GM12878 (cell line): Measurements from ENCODE around the gene RXFP4. TPM values are rescaled to one million over a fixed set of nuclear protein-coding genes. Genes with fewer than 3 reads are reported as not detected.

Source experiments
- ATAC-seq: fragments of 200-7000 bp; cut with Tn5 transposase; 3 replicates; pipeline ENCODE4 v1.9.1; 2020; ENCODE audit warnings: mild to moderate bottlenecking, moderate library complexity
- BruUV-seq: library from RNA; stranded (reverse); fragments of 400-500 nt; replicated peaks from 2 replicates; lab custom pipeline; 2021; lab: Mats Ljungman, UMichigan
- CTCF ChIA-PET: fragments of 300-600 bp; sonication (Branson Sonifier 250); formaldehyde crosslinking; extraction: SDS; loops from one replicate; lab custom pipeline; 2021; ENCODE audit warnings: inconsistent platforms; lab: Yijun Ruan, JAX
- POLR2A ChIA-PET: fragments of 350-600 bp; formaldehyde crosslinking; extraction: SDS; loops from one replicate; lab custom pipeline; 2021; ENCODE audit warnings: inconsistent platforms; lab: Charles Lee
- RAD21 ChIA-PET: fragments of 300-600 bp; sonication (Branson Sonifier 250); formaldehyde crosslinking; loops from one replicate; lab custom pipeline; 2023; ENCODE audit warnings: antibody characterized with exemption; ENCODE audit not compliant: unreplicated experiment; lab: Charles Lee
- SMC1A ChIA-PET: fragments of 300-600 bp; sonication (Branson Sonifier 250); formaldehyde crosslinking; loops from one replicate; lab custom pipeline; 2023; ENCODE audit not compliant: unreplicated experiment, uncharacterized antibody; lab: Charles Lee
- DNase-seq: peaks from one replicate; pipeline ENCODE4 v3.0.0-alpha.2; 2011; ENCODE audit warnings: low read depth, low spot score
- FAIRE-seq: peaks from 3 replicates; lab custom pipeline; 2011; peaks lifted over from hg19 to GRCh38; lab: Jason Lieb, UNC
- H2AFZ ChIP-seq: 2 replicates; pipeline ENCODE4 v1.6.0; 2011; ENCODE audit warnings: low read depth, low read length, control low read depth; ENCODE audit not compliant: control insufficient read depth
- H3K27ac ChIP-seq: 2 replicates; pipeline ENCODE4 v1.5.1; 2011; ENCODE audit warnings: control low read depth; ENCODE audit not compliant: control insufficient read depth, insufficient read depth
- H3K27me3 ChIP-seq, 2 experiments: replicated peaks in 1 of 2; 2 replicates each; pipeline versions ENCODE4 v1.6.0 to v1.6.1; 2011; ENCODE audit warnings: low read length in 1 of 2; ENCODE audit not compliant: control insufficient read depth in 2 of 2, insufficient read depth in 2 of 2
- H3K36me3 ChIP-seq, 2 experiments: 2 replicates each; pipeline ENCODE4 v1.5.1; 2011; ENCODE audit warnings: low read length in 1 of 2; ENCODE audit not compliant: control insufficient read depth in 2 of 2, insufficient read depth in 2 of 2
- H3K4me1 ChIP-seq: 2 replicates; pipeline ENCODE4 v1.6.1; 2011; ENCODE audit warnings: mild to moderate bottlenecking, low read length, moderate library complexity, mixed read lengths; ENCODE audit not compliant: control insufficient read depth, insufficient read depth
- H3K4me2 ChIP-seq: 2 replicates; pipeline ENCODE4 v1.6.0; 2011; ENCODE audit warnings: control low read depth; ENCODE audit not compliant: control insufficient read depth, insufficient read depth
- H3K4me3 ChIP-seq: fragments of 200-600 bp; sonication (generic); 2 replicates; pipeline ENCODE4 v1.5.1; 2016
- H3K79me2 ChIP-seq: 2 replicates; pipeline ENCODE4 v1.6.0; 2011; ENCODE audit warnings: low read length; ENCODE audit not compliant: control insufficient read depth, insufficient read depth
- H3K9ac ChIP-seq: 2 replicates; pipeline ENCODE4 v1.8.0; 2011; ENCODE audit warnings: low read length, control low read depth, mixed read lengths; ENCODE audit not compliant: control insufficient read depth, insufficient read depth
- H3K9me3 ChIP-seq: replicated peaks from 3 replicates; pipeline ENCODE4 v1.5.1; 2011; ENCODE audit warnings: mild to moderate bottlenecking, low read length; ENCODE audit not compliant: control insufficient read depth, insufficient read depth
- H4K20me1 ChIP-seq: 2 replicates; pipeline ENCODE4 v1.6.0; 2011; ENCODE audit not compliant: control insufficient read depth, insufficient read depth
- ATF7 ChIP-seq: fragments of 450-650 bp; IDR thresholded peaks from 2 replicates; pipeline ENCODE4 v1.6.1; 2016; ENCODE audit warnings: low read depth, mild to moderate bottlenecking
- IKZF1 ChIP-seq: fragments of 450-650 bp; conservative IDR thresholded peaks from 2 replicates; pipeline ENCODE4 v1.6.1; 2017; ENCODE audit warnings: antibody characterized with exemption, mild to moderate bottlenecking
- LARP7 ChIP-seq: fragments of 450-650 bp; IDR thresholded peaks from 2 replicates; pipeline ENCODE4 v1.6.1; 2017; ENCODE audit warnings: mild to moderate bottlenecking
- MEF2A ChIP-seq: IDR thresholded peaks from 2 replicates; pipeline ENCODE4 v1.6.1; 2011; ENCODE audit warnings: low read depth, mild to moderate bottlenecking, low read length, moderate library complexity; ENCODE audit not compliant: insufficient read depth
- NFYA ChIP-seq: IDR thresholded peaks from 2 replicates; pipeline ENCODE4 v1.6.1; 2011; ENCODE audit warnings: low read depth, mild to moderate bottlenecking, low read length, improper control_type of control experiment, borderline replicate concordance
- NR2F1 ChIP-seq: fragments of 450-650 bp; conservative IDR thresholded peaks from 2 replicates; pipeline ENCODE4 v1.6.1; 2017; ENCODE audit warnings: mild to moderate bottlenecking
- PAX8 ChIP-seq: fragments of 450-650 bp; IDR thresholded peaks from 2 replicates; pipeline ENCODE4 v1.6.1; 2017; ENCODE audit warnings: mild to moderate bottlenecking, moderate library complexity
- PKNOX1 ChIP-seq: fragments of 450-650 bp; IDR thresholded peaks from 2 replicates; pipeline ENCODE4 v1.6.1; 2016; ENCODE audit warnings: mild to moderate bottlenecking
- POU2F2 ChIP-seq: IDR thresholded peaks from 3 replicates; pipeline ENCODE4 v1.6.1; 2011; ENCODE audit warnings: low read depth, mild to moderate bottlenecking, low read length, borderline replicate concordance
- RAD21 ChIP-seq: IDR thresholded peaks from 2 replicates; pipeline ENCODE4 v1.6.1; 2011; ENCODE audit warnings: mild to moderate bottlenecking, low read depth, low read length, moderate library complexity; ENCODE audit not compliant: insufficient read depth
- TAF1 ChIP-seq: IDR thresholded peaks from 2 replicates; pipeline ENCODE4 v1.6.1; 2011; ENCODE audit warnings: mild to moderate bottlenecking, low read depth, low read length, borderline replicate concordance
- ZNF687 ChIP-seq: fragments of 450-650 bp; IDR thresholded peaks from 2 replicates; pipeline ENCODE4 v1.6.1; 2017; ENCODE audit warnings: mild to moderate bottlenecking, moderate library complexity
- ZSCAN29 ChIP-seq: fragments of 450-650 bp; IDR thresholded peaks from 2 replicates; pipeline ENCODE4 v1.6.1; 2017; ENCODE audit warnings: mild to moderate bottlenecking, moderate library complexity
- WGBS: methylation state at CpG from one replicate; pipeline ENCODE4 v1.1.6; 2016; ENCODE audit warnings: low lambda C conversion rate; ENCODE audit not compliant: insufficient replicate concordance, insufficient coverage; ENCODE audit errors: missing lambda C conversion rate; 5-methylcytosine and 5-hydroxymethylcytosine counted together
- in situ Hi-C: fragments of 300-500 bp; cut with MboI; formaldehyde crosslinking; loops from 9 replicates; pipeline ENCODE4 v1.14.3; 2018; ENCODE audit warnings: mixed read lengths
- intact Hi-C: fragments of 100-400 bp; cut with micrococcal nuclease; formaldehyde crosslinking; loops from one replicate; pipeline ENCODE4 v1.14.2; 2022; ENCODE audit not compliant: unreplicated experiment
- polyA plus RNA-seq, 11 experiments: library from polyadenylated mRNA; depleted of rRNA in 4 of 11; unstranded in 6 of 11; stranded (reverse) in 5 of 11; fragments of >200 nt; fragmentation: Nextera tagmentation in 4 of 11; fragmentation: Illumina TruSeq in 1 of 11; extraction: Ambion mirVana in 4 of 11; extraction: Trizol in 1 of 11; gene quantifications; 1 replicate in 1 of 11; 2 replicates in 10 of 11; pipeline versions ENCODE4 v1.2.1 to v1.2.3, GENCODE V29; 2011 to 2016; ENCODE audit warnings: inconsistent platforms in 2 of 11, missing spikeins in 2 of 11, low read depth in 1 of 11
- total RNA-seq, 4 experiments: library from RNA; depleted of rRNA in 3 of 4; stranded (reverse); fragments of >200 nt in 3 of 4; fragmentation: Illumina TruSeq in 1 of 4; extraction: Trizol in 1 of 4; gene quantifications; 2 replicates each; pipeline versions ENCODE4 v1.2.1 to v1.2.3, GENCODE V29; 2013 to 2021
- TF ChIP-seq, protein P1 (sequence below): IDR thresholded peaks from 2 replicates; pipeline ENCODE4 v1.6.1; 2011; ENCODE audit warnings: mild to moderate bottlenecking, low read depth, low read length, moderate library complexity; ENCODE audit not compliant: insufficient replicate concordance

Gene RXFP4
- total and polyA plus RNA-seq, 10 of the 15 experiments (the other 5 are each of a cell fraction or from before 2014, with no cell fraction given), result 0.10 to 0.40 (median 0.39) TPM; not detected in 7

GRCh38 chr1:155911156-155912055 lies 30.0 kb upstream of the RXFP4 start, which contains the start of gene RIT1:
RIT1 (minus strand) TSS chr1:155911349; CDS start chr1:155910761, 588 bp downstream.
- SMC1A ChIA-PET, result interaction anchor here (0.9 to 2.1 kb wide), 5 partner anchors 19 to 78 kb away, joined by 3 to 7 read pairs (median 3); partner anchors contain the start of gene SYT11
- in situ Hi-C loops (no loop called here), intact Hi-C loops (loop anchor here (2.0 kb wide), 1 partner anchor 53 kb away; the partner anchor contains the start of gene SYT11)
- POLR2A ChIA-PET, result interaction anchor here (0.5 to 3.1 kb wide), 7 partner anchors 20 to 122 kb away, joined by 3 to 12 read pairs (median 6); partner anchors contain the start of genes KHDC4 and SYT11
- H3K27me3 ChIP-seq, result no peaks in the 10 kb centered on the region
- peaks cover 7 to 27% of the 10 kb centered on the region in 2 experiments for H3K36me3 ChIP-seq
- H2AFZ ChIP-seq, result peak within 1 kb of the TSS; percentile 74
- BruUV-seq, result no TSS peak
- H3K4me1 ChIP-seq, result peaks cover 3% of the 10 kb centered on the region; the same call in 1 of the 2 replicates
- RAD21 ChIA-PET, result interaction anchor here (0.6 to 1.1 kb wide), 8 partner anchors 21 to 660 kb away, joined by 3 to 4 read pairs (median 3); no protein-coding TSS in a partner anchor
- H3K9ac ChIP-seq, result peak within 1 kb of the TSS; percentile 54
- peak within 1 kb of the TSS; percentile 96 for H3K4me2 ChIP-seq
- H3K4me3 ChIP-seq, result peak within 1 kb of the TSS; percentile 78
- H3K27ac ChIP-seq, result peak within 1 kb of the TSS; percentile 59
- peaks cover 14% of the 10 kb centered on the region for H3K79me2 ChIP-seq
- DNase-seq (peak; percentile 69), FAIRE-seq (no peak), ATAC-seq (peak; percentile 97)
- CTCF ChIA-PET, result interaction anchor here (0.5 to 1.8 kb wide), 6 partner anchors 27 to 227 kb away, joined by 3 to 4 read pairs (median 3); partner anchors contain the start of gene UBQLN4
- no peaks in the 10 kb centered on the region for H3K9me3 ChIP-seq
- H4K20me1 ChIP-seq, result no peaks in the 10 kb centered on the region
- 3% methylated on average over 29 of the region's 34 CpGs for WGBS
- TF ChIP-seq TAF1 (peak; percentile 74; the same call in 1 of the 2 replicates), NFYA (no peak), ZNF687 (peak; percentile 48), POU2F2 (peak; percentile 79; the same call in 2 of the 3 replicates), ATF7 (peak; percentile 56; the same call in 1 of the 2 replicates), PAX8 (0 out of 2 replicates have a peak, but pooled peaks have one; percentile 59), NR2F1 (peak; percentile 97), PKNOX1 (peak; percentile 22; the same call in 1 of the 2 replicates), IKZF1 (no peak; the same call in 1 of the 2 replicates), RAD21 (0 out of 2 replicates have a peak, but pooled peaks have one; percentile 5), LARP7 (no peak), ZSCAN29 (no peak), MEF2A (no peak)
- TF ChIP-seq, protein P1, sequence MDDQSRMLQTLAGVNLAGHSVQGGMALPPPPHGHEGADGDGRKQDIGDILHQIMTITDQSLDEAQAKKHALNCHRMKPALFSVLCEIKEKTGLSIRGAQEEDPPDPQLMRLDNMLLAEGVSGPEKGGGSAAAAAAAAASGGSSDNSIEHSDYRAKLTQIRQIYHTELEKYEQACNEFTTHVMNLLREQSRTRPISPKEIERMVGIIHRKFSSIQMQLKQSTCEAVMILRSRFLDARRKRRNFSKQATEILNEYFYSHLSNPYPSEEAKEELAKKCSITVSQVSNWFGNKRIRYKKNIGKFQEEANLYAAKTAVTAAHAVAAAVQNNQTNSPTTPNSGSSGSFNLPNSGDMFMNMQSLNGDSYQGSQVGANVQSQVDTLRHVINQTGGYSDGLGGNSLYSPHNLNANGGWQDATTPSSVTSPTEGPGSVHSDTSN, result no peak
